C4-2B (cell line): ENCODE measurements around the gene ETFB.

Source experiments
- ZFX ChIP-seq: fragments of 450-650 bp; IDR thresholded peaks from 2 replicates; pipeline ENCODE4 v1.6.1; 2017
- TF ChIP-seq, protein P1 (sequence below): fragments of 450-650 bp; conservative IDR thresholded peaks from 2 replicates; pipeline ENCODE4 v1.5.1; 2017; ENCODE audit warnings: mild to moderate bottlenecking

DNA sequence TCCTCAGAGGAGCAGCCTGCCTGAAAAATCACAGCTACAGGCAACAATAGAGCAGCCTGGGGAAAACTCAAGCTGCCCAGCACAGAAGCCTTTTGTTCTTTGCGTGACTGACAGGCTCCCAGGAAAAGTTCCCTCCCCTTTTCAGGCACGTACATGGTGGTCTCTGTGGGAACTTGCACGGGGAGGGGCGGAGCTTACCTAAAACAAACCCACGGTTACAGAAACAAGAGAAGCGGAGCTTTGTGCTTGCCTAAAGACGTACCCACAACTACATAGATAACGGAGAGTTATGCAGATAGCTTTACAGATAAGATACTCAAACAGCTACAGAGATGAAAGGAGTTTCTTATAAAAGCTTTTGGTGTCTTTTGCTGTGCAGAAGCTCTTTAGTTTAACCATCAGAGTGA lies 11.4 kb downstream of the ETFB start:
- TF ChIP-seq, protein P1, sequence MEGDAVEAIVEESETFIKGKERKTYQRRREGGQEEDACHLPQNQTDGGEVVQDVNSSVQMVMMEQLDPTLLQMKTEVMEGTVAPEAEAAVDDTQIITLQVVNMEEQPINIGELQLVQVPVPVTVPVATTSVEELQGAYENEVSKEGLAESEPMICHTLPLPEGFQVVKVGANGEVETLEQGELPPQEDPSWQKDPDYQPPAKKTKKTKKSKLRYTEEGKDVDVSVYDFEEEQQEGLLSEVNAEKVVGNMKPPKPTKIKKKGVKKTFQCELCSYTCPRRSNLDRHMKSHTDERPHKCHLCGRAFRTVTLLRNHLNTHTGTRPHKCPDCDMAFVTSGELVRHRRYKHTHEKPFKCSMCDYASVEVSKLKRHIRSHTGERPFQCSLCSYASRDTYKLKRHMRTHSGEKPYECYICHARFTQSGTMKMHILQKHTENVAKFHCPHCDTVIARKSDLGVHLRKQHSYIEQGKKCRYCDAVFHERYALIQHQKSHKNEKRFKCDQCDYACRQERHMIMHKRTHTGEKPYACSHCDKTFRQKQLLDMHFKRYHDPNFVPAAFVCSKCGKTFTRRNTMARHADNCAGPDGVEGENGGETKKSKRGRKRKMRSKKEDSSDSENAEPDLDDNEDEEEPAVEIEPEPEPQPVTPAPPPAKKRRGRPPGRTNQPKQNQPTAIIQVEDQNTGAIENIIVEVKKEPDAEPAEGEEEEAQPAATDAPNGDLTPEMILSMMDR, result no peak
- TF ChIP-seq ZFX, result no peak
